Activated effector memory CD4-positive, alpha-beta T cell treated with Interleukin-2 at 50 U/mL for 16 hours (primary cell): ENCODE data around the gene THYN1.
A peak's percentile ranks its signal among the peaks of the same experiment; 100 is the strongest.
"Not testable (repeated sequence)": the region's sequence is repeated elsewhere in the genome, so short reads cannot be mapped to it uniquely, and the experiment has no call there.

Experiments used
- DNase-seq: peaks from one replicate; pipeline ENCODE4 v3.0.0-alpha.2; 2020

The THYN1 gene

DNA sequence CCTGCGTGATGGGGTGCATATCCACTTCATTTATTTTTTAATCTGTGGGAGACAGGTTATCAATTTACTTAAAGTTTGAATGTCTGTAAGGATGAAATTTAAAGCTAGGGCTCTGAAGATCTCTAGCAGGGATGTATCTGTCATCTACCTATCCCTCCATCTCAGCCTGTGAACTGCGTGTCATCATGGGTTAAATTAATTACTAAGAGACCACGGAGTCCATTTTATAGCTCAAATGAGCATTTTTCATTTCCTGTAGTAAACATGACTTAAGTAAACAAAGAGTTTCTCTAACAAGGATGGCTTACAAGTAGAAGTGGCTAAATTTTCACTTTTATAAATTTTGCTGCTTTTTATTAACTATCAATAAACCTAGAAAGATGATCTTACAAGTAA lies 20.2 kb upstream of the THYN1 start:
- DNase-seq: no peak

DNA sequence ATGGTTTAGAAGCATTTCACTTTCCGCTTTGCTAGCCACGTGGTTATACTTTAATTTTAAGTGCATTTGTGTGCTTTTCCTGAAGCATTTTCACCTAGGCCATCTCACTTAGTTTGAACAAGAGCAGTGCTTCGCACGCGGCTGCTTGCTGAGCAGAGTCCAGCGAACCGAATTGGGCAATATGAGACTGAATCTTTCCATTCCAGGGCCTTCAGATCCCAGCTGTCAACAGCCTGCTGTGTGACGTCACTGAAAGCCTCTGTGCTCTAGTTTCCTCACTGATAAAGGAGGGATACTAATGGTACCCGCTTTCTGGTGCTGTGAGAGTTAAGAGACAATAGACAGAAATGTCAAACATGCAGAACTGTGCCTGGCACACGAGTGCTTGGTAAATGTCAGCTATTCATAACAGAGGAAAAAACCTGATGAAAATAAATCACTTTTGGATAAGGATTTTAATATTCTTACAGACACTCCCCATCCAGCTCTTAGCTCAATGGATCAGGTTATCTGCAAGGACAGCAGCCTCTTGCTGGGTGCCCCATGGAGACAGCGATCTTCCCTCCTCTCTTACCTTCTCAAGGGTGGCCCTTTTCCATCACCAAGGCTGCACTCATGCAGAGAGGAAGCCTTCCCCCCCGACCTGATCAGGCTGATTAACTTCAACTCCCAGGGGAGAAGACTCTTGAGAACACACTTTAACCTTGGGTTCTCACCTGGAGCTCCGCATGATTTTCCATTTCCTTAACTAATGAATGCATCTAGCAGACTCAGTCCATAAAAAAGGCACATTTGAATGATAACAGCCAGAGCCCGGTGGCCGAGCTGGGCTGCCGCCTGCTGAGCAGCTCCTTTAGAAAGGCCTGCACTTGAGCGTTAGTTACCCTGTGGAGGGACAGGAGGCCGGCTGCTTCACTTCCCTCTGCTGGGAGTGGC lies 19.5 kb upstream of the THYN1 start:
- no peak for DNase-seq

DNA sequence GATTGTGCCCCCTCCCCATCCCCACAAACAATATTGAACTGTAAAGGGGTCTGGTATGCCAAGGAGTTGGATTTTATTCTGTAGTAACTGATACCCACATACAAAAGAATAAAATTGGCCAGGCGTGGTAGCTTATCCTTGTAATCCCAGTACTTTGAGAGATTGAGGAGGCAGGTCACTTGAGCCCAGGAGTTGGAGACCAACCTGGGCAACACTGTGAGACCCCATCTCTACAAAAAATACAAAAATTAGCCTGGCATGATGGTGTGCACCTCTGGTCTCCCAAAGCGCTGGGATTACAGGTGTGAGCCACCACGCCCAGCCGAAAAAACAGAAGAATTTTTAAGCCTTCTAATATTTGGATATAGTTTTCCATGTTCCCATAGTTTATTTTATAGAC lies 18.8 kb upstream of the THYN1 start:
- no peak for DNase-seq

DNA sequence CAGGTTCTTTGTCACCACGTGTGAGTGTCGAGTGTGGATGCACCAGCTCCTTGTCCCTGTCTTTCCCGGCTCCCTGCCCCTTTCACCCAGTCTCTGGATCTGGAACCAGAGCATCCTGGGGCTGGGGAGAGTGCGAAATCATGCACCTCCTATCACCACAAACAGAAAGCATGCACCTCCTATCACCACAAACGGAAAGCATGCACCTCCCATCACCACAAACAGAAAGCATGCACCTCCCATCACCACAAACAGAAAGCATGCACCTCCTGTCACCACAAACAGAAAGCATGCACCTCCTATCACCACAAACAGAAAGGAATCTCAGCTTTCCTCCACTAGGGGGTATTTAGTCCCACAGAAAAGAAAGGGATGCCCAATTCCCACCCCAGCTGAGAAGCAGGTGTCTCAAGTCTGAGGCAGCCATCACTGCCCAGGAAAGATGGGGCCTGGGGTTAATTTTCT lies 17.1 kb upstream of the THYN1 start:
- DNase-seq: no peak

DNA sequence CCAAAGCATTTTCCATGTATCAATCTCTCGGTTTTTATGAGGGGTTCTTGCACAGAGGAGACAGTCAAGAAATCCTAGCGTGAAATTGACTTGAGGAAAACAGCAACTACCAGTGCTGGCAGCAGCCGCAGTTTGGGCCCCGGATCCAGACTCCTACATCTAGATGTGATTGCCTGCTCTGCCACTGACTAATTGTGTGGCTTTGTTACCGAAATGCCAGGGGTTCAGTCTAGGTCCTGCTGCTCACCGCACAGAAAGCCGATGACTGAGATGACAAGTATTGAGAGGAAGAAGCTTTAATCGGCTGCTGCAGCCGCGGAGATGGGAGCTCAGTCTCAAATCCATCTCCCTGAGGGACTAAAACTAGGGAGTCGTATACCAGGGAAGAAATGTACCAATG lies 14.8 kb upstream of the THYN1 start:
- DNase-seq: no peak

DNA sequence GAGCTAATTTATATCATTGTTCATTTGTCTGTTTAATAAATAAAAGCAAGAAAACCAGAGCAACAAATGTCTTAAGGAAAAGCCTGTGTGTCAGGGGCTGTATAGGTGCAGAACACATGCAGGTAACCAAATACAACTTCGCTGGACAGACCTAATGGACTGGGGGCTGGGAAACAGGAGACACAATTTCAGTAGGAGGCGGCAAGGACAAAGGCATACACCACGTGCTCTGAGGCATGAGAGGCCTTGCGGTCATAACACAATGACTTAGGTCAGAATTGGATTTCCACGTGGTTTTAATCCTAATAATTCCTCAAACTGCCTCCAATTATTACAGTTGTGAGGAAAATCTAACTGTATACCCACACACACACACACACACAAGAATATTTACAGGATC lies 14.3 kb upstream of the THYN1 start:
- no peak for DNase-seq

DNA sequence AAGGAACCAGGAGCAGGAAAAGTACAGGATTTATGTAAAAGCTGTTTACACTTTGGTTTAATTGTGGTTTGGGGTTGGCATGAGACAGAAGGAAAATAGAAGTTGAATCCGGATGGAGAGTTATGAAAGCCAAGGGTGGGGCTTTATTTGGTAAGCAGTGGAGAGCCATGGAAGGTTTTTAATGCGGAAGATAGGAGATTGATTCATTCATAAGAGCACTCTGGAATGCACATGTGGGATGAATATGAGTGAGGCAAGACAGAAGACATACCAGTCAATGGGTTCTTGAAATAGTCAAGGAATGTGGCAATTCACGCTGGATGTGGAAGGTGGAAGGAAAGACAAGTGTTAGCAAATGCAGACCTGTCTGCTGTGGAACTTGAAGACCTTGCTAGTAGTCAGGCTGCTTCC lies 13.7 kb upstream of the THYN1 start:
- no peak for DNase-seq

DNA sequence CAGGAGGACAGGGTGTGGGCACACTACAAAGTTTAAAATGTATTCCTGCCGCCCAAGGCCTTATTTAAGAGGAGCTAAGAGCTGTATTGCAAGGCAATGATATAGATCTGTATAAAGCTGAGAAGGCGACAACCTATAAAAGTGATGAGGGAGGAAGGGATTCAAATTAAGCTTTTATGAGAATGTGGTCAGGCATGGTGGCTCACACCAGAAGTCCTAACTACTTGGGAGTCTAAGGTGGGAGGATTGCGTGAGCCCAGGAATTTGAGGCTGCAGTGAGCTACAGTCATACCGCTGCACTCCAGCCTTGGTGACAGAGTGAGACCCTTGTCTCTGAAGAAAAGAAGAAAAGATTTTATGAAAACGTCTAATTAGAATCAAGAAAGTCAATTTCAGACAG lies 13.3 kb upstream of the THYN1 start:
- no peak for DNase-seq

DNA sequence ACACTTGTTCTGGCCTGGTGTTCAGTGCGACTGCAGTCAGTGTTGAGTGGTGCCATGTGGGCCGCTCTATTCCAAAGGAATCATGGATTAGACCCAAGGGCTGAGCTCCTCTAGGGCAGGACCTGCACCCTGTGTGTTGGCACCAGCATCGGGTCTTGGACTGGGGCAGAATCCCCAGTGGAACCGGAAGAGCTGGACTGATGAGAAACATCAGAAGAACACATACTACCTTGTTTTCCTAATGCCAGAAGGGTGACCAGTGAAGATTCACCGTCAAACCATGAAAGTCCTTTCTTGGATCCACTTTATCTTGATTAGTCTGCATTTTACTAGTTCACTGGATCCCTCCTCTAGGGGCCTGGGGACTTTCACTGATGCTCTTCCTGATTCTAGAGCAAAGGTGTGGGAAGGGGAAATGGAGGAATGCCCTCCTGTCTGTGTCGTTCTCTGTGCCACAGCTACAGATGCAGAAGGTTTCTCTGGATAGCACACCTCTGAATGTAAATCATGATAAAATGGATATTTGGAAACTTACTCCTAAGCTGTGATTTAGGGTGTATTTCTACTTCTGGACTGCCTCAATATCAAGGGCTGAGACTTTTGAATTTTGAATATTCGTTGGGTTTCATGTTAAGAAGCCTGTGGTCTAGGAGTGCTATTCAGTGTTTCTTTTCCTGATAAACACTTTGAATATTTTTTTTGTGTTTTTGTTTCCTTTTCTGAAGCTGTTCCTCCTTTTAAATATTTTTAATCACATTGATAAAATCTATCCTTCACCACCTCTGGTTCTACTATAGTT lies 12.0 kb upstream of the THYN1 start:
- no peak for DNase-seq

DNA sequence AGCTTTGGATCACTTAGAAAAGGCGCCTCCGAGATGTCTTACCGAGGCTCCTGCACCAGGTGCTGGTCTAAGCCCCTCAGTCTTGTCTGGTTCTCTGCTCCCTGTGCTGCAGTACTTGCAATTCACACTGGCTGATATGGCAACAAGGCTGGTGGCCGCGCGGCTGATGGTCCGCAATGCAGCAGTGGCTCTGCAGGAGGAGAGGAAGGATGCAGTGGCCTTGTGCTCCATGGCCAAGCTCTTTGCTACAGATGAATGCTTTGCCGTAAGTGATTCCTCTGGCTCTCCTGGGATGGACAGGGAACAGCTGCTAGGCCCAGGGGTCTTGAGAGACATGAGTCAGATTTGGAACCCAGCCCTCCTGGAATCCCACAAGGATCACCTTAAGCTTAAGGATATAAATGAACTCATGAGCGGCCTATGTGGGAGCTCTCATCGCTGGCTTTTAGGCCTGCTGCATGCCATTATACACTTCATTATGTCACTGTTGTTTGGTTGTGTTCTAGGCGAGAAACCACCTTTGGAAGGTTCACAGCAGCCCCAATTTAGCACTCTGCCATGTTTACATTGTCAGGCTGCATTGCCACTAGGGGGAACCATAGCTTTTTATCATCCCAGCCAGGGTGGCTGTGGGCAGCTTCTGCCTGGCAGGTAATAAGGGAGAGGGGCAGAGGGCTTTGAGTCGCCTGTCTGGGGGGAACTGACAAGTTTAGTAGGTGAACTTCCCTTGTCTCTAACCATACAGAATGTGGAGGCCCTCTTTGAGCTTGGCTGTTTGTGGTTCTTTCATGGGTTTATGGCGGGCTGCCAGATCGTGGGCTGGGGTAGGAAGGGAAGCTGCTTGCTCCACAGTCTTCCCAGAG lies 8.7 kb upstream of the THYN1 start:
- no peak for DNase-seq

DNA sequence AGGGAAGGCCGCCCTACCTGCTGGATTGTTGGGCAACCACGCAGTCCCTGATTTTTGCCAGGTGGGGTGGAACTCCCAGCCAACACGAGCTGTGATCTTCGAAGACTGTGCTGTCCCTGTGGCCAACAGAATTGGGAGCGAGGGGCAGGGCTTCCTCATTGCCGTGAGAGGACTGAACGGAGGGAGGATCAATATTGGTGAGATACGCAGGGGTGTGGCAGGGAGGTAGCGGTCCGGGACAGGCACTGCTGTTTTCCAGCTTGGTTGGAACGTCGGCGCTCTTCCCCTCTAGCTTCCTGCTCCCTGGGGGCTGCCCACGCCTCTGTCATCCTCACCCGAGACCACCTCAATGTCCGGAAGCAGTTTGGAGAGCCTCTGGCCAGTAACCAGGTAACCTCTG lies 7.8 kb upstream of the THYN1 start:
- no peak for DNase-seq

DNA sequence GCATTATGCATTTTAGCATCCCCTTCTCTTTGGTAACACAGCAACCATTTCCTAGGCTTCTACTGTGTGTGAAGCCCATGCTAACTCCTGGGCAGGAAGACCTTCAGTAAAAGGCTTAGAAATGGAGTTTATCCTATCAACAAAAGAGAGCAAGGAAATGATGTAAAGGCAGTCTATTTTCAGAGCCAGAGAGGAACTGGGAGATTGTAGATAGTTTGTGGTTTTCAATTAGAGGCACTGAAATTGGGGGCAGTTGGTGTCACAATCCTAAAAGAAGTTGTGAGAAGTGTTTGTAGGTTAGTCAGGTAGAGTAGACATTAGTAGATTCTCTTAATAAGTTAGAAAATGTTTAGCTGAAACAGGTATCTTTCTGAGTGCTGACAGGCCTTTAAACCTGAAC lies 7.4 kb upstream of the THYN1 start:
- DNase-seq: no peak

DNA sequence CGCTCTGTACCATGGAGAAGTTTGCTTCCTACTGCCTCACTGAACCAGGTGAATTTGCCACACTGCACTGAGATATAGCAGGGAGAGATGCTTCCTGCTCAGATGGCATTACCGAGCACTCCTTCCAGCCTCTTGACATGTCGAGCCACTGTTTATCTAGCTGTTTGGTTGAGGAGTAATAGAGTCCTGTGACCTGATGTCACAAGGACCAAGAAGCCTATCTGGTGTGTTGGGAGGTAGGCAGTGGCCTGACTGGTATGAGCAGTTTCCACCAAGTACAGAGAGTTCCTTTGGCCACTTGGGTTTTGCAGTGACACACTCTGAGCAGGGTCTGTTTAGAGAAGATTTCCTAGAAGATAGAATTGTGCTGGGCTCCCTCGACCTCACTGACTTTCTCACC lies 5.4 kb upstream of the THYN1 start:
- no peak for DNase-seq

DNA sequence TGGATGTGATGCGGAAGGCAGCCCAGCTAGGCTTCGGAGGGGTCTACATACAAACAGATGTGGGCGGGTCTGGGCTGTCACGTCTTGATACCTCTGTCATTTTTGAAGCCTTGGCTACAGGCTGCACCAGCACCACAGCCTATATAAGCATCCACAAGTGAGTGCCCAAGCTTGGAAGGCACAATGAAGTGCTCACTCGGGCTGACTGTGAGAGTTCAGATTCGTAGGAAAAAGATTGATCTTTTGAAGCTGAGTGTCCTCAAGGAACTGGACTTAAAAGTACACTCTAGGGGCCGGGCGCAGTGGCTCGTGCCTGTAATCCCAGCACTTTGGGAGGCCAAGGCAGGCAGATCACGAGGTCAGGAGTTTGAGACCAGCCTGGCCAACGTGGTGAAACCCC lies 3.9 kb upstream of the THYN1 start:
- no peak for DNase-seq

DNA sequence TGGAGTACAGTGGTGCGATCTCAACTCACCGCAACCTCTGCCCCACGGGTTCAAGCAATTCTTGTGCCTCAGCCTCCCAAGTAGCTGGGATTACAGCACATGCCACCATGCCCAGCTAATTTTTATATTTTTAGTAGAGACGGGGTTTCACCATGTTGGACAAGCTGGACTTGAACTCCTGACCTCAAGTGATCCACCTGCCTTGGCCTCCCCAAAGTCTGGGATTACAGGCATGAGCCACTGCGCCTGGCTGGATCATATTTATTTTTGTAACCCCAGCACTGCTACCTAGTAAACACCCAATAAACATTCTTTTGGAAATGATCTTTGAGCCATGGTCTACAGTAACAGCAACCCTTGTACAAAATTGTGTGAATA lies 2.0 kb upstream of the THYN1 start:
- DNase-seq: not testable (repeated sequence)

DNA sequence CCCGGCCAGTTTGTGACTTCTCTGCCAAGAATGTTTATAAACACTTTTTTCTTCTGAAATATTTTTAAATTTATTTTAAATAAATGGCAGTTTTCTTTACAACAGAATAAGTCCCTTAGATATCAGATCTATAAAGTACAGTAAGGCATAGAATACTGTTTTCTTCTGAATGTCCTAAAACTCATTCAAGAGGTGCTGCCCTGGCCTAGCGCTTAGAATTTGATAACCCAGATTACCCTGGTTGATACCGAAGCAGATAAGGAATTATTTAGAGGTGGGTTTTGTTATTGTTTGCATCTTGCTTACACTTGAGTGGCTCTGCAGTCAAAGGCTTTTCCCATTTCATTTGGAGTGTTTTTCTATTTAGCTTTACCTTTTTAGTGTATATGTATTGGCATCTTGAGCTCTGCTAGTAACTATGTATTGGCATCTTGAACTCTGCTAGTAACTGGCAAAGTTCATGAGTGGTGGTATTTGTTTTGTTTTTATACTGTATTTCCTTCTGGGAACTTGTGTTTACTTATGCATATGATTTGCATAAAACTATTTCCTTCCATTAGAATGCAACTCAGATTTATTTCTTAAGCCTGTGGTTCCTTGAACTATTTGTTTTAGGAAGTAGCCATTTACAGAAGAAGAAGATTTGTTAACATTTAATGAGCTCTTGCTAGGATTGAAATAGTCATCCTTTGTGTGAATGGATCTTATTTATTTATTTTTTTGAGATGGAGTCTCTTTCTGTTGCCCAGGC lies 1.5 kb upstream of the THYN1 start:
- no peak for DNase-seq

DNA sequence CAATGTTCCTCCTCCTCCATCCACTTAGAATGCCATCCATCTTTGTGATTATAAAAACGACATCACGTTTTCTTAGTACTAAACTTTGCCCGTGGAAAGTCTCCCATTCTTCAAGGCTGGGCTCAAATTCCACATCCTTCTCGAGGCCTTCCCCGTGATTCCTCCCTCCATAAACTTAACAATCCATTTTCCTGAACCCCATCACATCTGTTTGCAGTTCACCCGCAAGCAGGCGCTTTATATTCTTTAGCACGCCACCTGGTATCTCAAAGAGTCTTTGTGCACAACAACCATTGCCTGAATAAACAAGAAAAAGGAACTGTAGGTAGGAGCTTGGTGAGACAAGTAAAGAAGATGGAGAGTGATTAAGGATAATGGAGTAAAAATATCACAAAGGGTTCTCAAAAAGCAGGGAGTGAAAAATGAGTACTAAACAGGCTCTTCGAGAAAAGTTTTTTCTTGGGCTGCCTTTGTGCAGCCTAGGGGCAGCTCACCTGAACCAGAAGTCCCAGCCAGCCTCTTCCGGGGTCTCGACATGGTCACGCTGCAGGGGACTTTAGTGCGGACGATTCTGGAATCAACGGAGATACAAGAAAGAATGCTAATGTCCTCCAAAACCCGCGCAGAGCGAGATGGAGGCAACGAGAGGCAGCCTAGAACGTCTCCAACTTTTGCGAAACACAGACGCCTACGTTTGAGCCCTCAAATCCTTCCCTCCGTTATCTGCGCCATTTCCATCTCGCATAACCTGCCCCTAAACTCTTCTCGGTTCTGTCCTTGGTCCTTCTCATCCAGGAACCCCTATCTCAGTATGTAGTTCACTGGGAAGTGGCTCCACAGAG lies 585 bp downstream of the THYN1 start:
- DNase-seq: peak; percentile 15

DNA sequence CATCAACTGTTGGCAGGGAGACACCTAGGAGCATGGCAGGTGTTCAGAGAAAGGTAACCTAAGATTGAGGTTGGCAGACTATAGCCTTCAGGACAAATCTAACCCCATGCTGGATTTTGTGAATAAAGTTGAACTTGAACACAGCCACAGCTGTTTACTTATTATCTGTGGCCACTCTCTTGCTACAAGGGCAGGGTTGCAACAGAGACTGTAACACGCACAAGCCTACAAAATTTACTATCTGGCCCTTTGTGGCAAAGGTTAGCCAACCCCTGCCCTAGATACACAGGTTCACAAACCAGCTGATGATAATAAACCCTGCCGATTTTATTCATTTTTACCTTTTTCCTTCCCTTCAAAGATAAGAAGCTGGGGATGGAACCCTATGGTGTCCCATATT lies 2.5 kb downstream of the THYN1 start:
- no peak for DNase-seq

DNA sequence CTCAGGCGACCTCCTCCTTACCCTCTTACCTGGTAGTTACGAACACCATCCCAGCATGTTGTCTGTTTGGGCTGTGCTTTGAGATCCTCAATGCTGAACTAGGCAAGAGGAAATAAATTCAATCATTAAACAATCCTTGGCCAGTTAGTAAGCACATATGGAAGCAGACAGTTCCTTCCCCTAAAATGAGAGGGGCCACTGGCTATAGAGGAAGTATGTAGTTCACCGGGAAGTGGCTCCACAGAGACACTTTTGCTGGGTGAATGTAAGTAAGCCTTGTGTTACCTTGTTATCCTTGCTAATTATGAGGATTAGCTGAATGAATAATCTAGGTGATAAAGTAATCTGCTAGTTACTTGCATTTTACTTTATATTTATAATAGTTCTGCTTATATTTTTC lies 2.9 kb downstream of the THYN1 start:
- DNase-seq: no peak

DNA sequence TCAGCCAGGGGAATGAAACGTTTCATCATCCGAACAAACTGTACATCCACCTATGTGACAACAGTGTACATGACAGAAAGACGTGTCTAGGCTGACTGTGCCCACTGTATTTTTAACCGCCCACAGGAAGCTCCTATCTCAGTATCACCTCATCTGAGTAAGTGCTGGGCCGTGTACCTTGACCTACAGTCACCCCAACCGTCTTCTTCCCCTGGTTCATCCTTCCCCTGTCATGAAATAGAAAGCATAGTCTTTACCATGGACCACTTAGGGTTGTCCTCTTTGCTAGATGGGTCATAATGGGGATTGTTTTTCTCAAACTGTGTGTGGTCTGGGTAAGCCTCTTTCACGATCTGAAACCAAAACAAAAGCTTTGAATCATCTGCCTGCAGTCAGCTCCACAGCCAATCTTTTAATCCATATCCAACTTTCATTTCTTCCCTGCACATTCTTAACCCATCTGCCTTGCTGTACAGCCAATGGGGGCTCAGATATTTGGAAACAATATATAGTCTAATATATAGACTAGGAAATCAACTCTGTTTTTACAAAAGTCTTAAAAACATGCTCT lies 4.2 kb downstream of the THYN1 start:
- no peak for DNase-seq

DNA sequence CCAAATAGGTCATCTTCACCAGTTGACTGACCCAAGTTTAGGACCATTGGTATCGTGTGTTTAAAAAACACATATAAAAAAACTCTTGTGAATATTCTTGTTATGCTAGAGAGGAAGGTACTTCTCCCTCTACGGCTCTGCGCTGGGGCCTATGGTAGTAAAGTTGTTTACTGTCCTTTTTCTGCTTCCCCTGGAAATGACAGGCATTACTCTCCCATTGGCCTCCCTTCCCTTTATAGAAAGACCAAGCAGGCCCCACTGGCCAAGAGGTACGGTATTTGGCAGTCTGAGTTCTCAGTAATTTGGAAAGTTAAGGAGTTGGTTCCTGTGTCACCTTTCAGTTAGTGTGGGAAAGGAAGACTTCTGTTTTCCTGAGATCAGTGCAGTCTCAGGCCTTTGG lies 6.5 kb downstream of the THYN1 start:
- no peak for DNase-seq
